Activated T-cell treated with anti-CD3 and anti-CD28 coated beads for 24 hours (primary cell): ENCODE data around the gene DACH1.

Source experiments
- DNase-seq: peaks from one replicate; pipeline ENCODE4 v3.0.0-alpha.2; 2020; ENCODE audit warnings: low read depth

The DACH1 gene

DNA sequence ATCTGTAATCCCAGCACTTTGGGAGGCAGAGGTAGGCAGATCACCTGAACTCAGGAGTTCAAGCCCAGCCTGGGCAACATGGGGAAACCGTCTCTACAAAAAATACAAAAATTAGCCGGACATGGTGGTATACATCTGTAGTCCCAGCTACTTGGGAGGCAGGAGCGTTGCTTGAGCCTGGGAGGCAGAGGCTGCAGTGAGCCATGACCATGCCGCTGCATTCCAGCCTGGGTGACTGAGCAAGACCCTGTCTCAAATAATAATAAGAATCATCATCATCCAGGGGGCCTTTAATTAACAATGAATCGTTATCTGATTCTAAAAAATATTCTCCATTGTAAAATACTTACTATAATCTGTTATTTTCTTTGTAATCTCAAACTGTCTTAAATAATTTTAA is 283.4 kb downstream of the DACH1 start:
- DNase-seq, result no peak

DNA sequence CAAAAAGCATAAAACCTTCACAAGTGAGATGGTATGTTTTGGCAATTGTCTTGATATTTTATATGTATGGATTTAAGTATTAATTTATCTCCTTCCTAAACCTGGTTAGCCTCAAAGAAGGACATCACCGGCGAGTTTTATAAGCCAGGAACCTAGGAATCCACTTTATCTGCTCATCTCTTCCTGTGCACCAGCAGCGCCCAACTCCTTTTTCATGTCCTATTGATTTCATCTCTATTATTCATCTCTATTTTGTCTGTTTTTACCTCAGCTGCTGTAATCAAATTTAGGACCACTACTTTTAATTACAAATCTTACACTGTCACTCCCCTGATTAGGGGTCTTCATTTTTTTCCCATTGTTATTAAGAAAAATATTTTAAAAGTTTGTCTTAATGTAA is 286.4 kb downstream of the DACH1 start:
- DNase-seq, result no peak

DNA sequence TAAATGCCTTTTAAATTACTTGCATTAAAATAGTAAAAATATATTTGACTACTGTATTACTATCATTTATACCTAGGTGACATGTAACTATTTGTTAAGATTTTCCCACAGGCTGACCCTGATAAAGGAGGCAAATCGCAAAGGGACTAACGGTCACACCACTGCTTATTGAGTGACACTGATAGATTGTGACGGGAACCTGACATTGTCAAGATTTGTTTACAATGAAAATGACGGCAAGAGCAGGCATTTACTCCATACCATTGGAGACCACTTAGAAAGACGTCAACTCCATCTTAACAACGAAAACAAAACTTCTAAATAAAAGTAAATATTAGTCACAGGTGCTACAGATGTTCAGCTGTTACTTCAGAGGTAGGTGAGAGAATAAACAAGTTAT is 289.0 kb downstream of the DACH1 start:
- DNase-seq, result no peak

DNA sequence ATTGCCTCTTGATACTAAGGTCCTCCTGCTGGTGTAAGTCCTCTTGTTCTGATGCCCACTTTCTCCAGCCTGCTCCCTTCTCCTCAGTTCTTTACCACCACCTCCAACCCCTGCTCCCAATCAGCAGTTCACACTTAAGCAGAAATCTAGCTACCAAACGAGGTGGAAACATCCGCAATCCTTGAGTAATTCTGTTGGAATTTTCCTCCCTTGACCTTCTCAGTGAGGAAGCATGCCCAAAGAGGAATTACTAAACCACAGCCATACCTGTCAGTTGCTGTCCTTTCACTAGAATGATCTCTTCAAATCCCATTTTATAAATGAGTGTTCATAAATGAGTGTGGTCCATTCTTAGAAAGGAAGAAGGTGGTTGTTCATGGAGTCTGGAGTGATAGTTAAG is 289.9 kb downstream of the DACH1 start:
- DNase-seq, result no peak

DNA sequence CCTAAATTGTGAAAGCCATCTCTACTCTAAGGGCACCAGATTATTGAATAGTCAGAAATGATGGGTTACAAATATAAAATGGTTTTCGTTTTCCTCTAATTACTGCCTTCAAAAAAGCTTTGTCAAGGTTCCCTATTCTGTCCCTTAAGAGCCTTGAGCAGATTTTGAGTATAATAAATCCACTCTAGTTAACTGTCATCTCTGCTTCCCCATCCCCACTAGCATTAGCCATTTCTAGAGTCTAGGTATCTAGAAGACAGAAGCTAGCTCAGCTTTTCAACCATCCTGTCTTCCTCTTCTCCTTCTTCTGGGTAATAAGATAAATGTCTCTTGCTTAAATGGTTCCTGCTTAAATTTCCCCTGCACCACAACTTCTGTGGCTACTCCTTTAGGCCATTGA is 290.4 kb downstream of the DACH1 start:
- no peak for DNase-seq

DNA sequence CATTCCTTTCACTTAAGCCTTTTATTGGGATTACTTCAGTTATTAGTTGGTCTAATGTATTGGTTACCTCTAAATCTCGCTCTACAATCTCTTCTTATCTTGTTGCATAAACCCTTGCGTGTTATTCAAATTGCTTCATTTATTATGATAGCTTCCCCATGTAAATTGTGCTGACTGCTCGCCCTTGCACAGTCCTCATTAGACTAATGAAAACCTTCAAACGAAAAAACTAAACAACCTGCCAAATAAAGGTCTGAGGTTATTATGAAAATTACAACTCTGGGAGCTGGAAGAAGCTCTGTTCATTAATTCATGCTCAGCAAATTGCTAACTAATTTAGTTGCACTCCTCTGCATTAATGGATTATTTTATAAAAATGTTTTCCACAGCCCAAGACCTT is 320.1 kb downstream of the DACH1 start:
- no peak for DNase-seq

DNA sequence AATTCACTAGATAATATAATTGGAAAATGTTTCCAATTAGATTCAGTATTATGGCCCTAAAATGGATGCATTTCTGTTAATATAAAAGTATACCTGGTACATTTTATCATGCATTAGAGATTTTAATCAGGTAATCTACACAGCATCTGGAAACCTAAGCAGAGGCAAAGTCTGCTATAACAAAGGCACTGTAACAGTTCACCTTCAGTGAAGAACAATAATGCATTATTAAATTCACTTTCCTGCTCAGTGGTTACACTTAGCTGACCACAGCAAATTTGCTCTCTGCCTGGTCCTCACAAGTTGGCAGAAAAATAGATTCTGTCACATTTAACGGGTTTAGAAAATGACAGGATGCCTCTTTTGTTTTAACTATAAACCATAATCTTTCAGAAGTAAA is 326.9 kb downstream of the DACH1 start:
- no peak for DNase-seq

DNA sequence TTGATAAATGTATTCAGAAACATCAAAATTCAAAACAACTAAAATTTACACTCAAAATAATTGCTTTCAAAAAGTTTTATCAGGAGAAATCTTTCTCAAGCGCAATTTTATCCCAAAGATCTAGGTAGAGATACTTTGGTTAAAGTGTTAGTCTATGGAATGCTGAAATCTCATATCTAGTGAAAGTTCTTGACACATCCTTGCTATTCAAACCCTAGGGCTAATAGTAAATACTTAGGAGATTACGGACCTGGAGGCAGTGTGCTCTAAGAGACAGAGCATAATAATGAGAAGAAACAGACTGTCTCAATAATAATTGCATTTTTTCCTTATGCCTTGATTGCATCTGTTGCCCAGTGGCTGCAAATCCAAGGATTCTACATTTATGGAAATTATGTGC is 330.8 kb downstream of the DACH1 start:
- DNase-seq, result no peak

DNA sequence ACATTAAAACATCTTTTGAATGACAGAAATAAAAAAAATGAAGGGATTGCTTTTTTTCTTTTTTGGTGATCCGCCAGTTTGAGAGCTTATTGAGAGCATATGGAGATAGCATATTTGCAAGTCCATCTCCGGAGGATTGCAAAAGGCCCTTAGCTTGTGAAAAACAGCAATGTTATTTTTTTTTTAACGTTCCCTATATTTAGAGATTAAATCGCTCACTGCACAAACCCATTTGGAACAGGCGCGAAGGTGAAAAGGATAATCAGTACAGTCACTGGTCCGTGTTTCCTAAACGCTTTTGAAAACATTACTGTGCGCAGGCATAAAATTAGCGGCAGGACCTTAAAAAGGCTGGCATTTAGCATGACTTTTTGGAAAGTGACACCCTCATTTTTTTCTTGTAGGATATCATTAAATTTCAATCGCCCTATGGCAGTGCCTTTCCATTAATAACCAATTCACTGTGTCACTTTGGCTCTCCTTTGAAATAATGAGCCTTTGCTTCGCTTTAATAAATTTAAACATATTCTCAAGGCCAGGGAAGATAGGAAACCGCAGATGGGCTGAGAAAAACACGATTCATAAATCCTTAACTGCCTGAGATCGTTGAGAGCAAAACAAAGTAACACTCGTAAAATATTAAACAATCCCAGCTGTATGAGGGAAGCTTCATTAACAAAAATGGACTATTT is 342.2 kb downstream of the DACH1 start:
- no peak for DNase-seq

DNA sequence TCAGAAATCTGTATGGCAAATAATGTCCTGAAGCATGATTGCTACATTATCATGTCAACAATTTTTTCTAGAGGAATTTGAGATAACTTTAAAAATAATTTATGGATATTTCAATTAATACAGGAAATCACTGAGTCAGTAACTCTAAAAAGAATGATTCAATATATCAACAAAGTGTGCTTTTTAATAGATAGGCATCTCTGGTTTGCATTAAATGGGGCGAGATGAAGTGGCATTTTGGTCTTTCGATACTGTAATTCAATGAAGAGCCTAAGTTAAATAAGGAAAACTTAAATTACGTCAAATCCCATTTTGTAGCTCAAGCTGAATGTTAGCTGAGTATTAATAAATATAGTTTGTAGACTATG is 342.8 kb downstream of the DACH1 start:
- no peak for DNase-seq

DNA sequence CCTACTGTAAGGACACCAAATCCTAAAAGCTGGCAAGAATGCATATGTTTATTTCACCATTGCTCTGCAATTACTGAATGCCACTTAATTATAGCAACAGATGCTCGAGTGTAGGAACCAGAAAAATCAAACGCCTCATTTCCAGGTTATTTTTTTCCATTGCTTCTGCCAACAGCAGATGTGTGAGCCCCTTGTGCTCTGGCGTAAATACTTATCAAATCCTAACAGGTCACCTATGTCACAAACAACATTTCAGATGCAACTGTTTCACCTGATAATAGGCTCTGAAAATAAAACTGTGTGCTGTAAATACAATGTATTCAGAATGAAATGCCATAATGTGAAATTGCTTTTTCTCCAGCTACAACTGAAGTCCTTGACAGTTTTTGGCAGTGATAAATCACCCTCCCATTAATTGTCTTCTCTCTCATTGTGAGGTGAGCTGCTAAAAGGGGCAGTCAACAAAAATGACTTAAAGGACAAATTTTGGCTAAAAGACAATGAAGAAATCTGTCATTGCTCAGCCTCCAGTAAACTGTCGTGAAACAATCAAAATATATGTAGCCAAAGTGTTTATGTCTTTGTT is 344.0 kb downstream of the DACH1 start:
- no peak for DNase-seq

DNA sequence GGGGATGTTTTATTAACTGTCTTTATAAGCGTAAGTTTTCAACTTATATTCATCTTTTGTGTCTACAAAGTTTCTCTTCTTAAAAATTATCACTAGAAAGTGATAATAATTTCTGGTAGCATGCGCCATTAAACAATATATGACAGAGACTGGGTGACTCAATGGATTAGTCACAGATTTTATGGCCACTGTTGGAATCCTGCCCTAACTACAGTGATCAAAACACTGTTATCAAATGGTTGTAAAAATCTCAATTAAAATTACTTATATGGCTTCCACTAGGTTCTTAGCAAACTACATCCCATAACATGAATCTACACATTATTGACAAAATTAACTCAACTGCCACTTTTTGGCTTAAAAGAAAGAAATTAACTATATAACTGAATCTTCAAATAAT is 350.0 kb downstream of the DACH1 start:
- no peak for DNase-seq

DNA sequence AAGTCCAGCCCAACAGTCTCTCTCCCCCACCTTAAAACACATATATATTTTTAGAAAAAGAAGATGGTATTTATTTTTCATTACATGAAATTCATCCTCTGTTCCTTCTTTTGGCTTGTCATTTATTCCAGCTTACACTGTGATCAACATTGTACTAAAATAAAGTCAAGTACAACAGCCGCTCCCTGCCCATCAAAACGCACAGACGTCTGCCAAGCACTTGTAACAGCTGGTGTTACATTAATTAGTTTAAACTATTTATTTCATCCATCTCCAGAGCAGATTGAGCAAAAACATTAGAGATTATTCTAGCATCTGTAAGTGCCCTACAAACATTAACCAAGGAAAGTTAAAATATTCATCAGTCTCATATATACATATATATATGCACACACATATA is 350.5 kb downstream of the DACH1 start:
- DNase-seq, result no peak

DNA sequence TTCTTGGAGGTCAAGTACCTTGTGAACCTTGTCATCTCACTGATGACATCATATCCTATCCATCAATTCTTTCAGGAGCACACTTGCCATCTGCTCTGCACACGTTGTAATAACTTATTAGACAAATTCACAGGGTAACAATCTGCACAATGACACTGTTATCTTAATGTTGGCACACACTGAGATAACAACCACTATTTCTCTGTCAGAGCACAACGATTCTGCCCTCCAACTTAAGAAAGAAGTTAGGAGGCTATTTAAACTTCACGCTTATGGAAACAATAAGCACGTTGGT is 351.3 kb downstream of the DACH1 start:
- no peak for DNase-seq

DNA sequence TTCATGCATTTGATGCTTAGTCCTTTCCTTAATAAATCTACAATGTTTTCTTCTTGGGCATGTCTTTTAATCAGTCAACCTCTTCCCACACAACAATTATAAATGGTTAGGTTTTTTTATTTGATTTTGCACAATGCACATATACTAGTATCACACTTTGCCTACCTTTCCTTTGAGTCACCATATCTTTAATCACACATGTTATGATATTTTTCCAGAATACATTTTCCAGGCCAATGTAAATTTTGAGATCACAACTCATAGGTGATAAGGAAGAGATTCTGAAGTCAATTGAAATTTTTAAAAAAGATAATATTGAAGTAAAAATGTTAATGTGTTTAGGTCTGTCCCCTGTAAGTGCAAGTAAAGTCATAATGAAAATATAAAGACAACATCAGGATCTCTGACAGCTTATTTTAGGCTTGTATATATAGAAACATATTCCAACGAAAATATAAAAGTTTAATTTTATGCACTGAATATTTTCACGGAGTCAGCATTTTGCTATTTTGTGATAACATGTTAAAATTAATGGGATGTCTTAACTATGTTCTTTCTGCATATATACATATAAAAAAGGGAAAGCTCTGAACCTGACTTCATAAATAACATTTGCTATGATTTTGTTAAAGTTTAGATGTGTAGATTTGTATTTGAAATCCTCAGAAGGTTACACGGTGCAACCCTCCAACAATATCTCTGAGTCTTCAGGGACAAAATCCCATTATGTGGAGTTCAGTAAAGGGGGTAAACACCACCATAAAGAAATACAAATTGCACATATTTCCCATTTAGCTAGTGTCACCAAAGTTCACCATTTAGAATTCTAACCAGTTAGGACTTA is 351.9 kb downstream of the DACH1 start:
- no peak for DNase-seq

DNA sequence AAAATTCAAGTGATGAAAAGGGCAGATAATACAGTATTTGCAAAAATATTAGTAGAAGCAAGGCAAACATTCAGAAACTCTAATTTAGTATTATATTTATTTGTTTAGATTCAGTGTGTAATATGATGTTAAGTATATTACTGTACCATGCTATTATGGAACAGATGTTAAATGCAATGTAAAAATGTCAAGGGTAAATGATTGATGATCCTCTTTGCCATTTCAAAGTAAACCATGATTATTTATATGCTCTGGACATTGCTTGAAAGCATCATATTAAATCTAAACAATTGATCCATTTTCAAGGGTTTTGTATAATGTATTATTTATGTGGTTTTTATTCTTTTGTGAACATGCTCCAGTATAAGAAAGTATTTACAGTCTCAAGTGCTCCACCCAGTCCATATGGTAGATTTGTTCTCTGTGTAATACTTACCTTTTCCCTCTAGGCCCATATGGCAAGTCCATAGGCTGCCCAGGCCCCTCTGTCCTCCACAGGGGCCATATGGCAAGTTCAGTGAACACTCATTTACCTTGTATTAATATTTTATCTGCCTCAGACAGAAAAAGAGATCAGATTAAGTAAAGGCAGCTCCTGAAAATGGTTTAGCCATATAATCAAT is 353.5 kb downstream of the DACH1 start:
- DNase-seq, result no peak

DNA sequence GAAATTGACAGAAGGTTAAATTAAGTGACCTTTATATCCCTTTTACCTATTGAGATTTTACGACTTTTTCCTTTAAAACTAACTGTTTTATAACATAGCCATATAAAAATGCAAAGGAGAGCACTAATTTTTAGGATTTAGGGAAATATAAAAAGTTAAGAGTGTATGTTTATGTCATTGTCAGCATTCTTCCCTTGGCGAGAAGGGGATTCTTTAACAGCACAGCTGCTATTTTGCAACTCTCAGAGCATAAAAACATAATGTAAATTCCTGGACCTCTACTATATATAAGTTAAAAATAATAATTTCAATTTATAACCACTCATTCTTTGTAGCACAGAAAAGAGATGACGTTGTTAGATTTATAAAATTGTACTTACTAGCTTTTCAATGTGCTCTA is 363.2 kb downstream of the DACH1 start:
- DNase-seq, result no peak

DNA sequence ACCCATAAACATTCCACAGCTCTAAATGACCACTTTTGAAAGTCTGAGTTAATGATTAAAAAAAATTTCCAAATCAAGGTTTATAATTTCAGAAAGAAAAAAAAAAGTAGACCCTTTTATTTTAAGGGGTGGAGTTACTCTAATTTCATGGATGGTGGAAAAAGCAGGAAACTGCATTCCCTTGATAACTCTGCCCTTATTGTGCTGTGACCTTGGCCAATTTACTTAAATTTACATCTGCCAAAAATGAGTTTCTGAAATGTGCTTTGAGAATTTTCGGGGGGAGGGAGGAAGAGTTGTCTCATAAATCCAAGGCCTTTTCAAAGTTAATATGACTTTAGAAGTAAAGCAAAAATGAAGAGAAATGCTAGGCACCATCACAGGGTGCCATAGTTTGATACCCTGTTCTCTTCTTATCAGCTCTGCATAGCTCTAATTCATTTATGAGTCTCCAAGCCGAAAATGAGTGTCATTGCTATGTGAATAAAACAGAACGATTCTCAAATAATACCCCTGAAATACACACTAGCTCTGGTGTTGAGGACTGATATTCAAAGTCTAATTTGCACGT is 367.0 kb downstream of the DACH1 start:
- DNase-seq, result no peak

DNA sequence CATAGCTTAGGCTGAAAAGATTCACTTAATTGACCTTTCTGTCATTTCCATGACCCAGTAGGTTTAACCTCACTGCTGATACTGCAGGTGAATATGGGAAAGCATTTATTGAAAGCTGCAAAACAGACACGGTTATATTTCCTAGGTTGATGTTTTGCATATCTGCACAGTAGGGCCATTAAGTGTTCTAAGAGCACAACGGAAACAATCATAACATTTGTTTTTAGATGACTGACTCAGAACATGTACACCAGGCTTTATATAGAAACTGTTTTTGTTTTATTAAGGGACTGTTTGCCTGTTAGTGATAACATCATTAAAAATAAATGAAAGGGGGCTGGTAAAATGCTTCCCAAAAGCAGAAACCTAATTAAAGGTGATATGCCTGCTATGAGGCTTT is 367.8 kb downstream of the DACH1 start:
- no peak for DNase-seq

DNA sequence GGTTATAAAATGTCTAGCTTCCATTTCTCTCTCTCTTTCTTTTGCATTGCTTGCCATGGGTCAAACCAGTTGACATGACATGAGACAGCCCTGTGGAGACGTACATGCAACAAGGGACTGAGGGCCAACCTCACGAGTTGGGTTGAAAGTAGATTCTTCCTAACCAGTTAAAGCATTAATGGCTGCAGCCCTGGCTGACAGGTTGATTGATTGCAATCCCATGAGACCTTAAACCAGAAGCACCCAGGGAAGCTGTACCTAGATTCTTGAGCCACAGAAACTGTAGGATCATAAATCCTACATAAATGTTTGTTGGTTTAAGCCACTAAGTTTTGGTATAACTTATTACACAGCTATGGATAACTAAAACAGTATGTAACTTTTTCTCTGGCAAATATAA is 373.8 kb downstream of the DACH1 start:
- no peak for DNase-seq

DNA sequence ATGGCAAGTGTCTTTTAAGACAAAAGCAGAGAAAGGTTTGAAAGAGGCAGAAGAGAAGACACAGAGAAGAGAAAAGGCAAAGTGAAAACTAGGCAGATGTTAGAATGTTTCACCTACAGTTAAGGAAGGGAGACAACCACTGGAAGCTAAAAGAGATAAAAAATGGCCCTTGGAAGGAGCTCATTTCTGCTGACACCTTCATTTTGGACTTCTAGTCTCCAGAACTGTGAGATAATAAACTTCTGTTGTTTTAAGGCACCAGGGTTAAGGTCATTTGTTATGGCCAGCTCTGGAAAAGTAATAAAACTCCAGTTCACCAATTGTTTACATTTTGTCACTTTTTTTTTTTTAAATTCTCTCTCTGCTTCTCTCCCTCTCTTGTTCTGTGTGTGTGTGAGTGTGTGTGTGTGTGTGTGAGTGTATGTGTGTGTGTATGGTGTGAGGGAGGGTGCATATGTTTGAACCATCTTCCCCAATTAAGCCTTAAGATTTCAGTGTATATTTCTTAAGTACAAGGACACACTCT is 374.6 kb downstream of the DACH1 start:
- DNase-seq, result no peak

DNA sequence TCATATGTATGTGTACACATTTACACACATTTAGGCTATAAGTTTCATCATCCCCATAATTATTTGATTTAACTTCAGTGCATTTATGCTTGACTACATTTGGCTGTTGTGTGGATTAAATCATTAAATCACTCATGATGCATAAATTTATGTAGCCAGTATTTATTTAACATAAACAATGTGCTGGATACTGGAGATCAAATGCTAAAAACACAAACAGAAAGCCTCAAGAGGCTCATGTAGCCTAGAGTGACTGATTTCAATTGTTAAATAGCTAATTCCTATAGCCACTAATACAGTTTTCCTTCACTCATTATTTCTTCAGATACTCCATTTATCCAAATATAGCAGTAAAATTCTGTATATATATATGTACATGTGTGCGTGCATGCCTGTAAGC is 376.0 kb downstream of the DACH1 start:
- no peak for DNase-seq

DNA sequence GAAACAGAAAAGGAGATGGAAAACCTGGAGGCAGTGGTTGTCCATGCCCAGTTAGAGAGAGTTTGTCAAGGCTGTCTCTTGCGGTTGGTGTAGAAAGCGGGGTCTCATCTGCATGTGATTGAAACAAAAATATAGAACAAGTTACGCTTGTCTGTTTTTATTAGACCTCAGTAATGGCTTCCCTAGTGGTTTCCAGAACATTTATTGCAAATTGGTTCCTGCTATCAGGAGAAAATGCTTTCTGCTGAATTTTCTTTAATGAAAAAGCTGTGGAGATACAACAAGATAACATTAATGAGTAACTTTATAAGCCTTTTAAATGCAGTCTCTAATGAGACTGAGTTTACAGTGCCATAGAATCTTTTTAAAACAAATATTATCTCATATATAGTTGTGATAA is 378.0 kb downstream of the DACH1 start:
- no peak for DNase-seq
